H1 (cell line): ENCODE results near the gene SPPL2B. TPM values are rescaled to one million over a fixed set of nuclear protein-coding genes. Genes with fewer than 3 reads are reported as not detected.

Experiments used
- CTCF ChIA-PET: fragments of 300-600 bp; sonication (Branson Sonifier 250); formaldehyde crosslinking; loops from one replicate; lab custom pipeline; 2021; ENCODE audit not compliant: partially characterized antibody; lab: Charles Lee
- POLR2A ChIA-PET: fragments of 300-600 bp; sonication (Branson Sonifier 250); formaldehyde crosslinking; loops from one replicate; lab custom pipeline; 2021; ENCODE audit warnings: inconsistent platforms; ENCODE audit not compliant: partially characterized antibody; lab: Charles Lee
- DNase-seq, 2 experiments: peaks; one replicate each; pipeline versions ENCODE4 v3.0.0 to v3.0.0-alpha.2; 2010 to 2022; ENCODE audit warnings: low spot score in 2 of 2, low read depth in 1 of 2, mixed read lengths in 1 of 2
- FAIRE-seq: peaks from 2 replicates; lab custom pipeline; 2011; peaks lifted over from hg19 to GRCh38; lab: Jason Lieb, UNC
- H2AFZ ChIP-seq: 2 replicates; pipeline ENCODE4 v1.8.1; 2012; ENCODE audit warnings: low read length, inconsistent platforms
- H2AK5ac ChIP-seq: 2 replicates; pipeline ENCODE4 v1.6.1; 2013; ENCODE audit warnings: low read depth, low read length
- H2BK120ac ChIP-seq: replicated peaks from 2 replicates; pipeline ENCODE3; 2013; ENCODE audit warnings: low read depth, low read length, inconsistent platforms
- H2BK12ac ChIP-seq: 2 replicates; pipeline ENCODE4 v1.6.1; 2013; ENCODE audit warnings: low read depth, low read length
- H2BK15ac ChIP-seq: 2 replicates; pipeline ENCODE4 v1.6.1; 2013; ENCODE audit warnings: low read length
- H2BK20ac ChIP-seq: 2 replicates; pipeline ENCODE4 v1.6.1; 2013; ENCODE audit warnings: low read length
- H2BK5ac ChIP-seq: 2 replicates; pipeline ENCODE4 v1.6.1; 2013; ENCODE audit warnings: low read depth, low read length
- H3K14ac ChIP-seq: 2 replicates; pipeline ENCODE4 v1.6.1; 2013; ENCODE audit warnings: inconsistent platforms; ENCODE audit not compliant: insufficient read length
- H3K18ac ChIP-seq: 2 replicates; pipeline ENCODE4 v1.6.1; 2013; ENCODE audit warnings: low read length; ENCODE audit errors: extremely low read depth
- H3K23ac ChIP-seq: 2 replicates; pipeline ENCODE4 v1.6.1; 2013; ENCODE audit warnings: inconsistent platforms; ENCODE audit not compliant: insufficient read length
- H3K23me2 ChIP-seq: 2 replicates; pipeline ENCODE4 v1.6.1; 2013; ENCODE audit warnings: low read depth, low read length
- H3K27ac ChIP-seq: 2 replicates; pipeline ENCODE4 v1.6.1; 2011; ENCODE audit warnings: low read depth, low read length, inconsistent platforms
- H3K27me3 ChIP-seq, 4 experiments: replicated peaks in 1 of 4; 1 replicate in 1 of 4; 2 replicates in 3 of 4; pipeline versions ENCODE4 v1.6.1 to v1.8.1; 2011 to 2013; ENCODE audit warnings: low read length in 3 of 4, mild to moderate bottlenecking in 3 of 4, inconsistent platforms in 2 of 4, mixed read lengths in 2 of 4, moderate library complexity in 1 of 4; ENCODE audit not compliant: control insufficient read depth in 3 of 4, insufficient read depth in 3 of 4; ENCODE audit errors: extremely low read depth in 1 of 4
- H3K36me3 ChIP-seq, 4 experiments: 2 replicates each; pipeline versions ENCODE4 v1.6.1 to v1.8.1; 2011 to 2013; ENCODE audit warnings: mild to moderate bottlenecking in 4 of 4, low read length in 3 of 4, moderate library complexity in 2 of 4, control low read depth in 1 of 4, inconsistent platforms in 1 of 4; ENCODE audit not compliant: insufficient read depth in 4 of 4, control insufficient read depth in 2 of 4
- H3K4ac ChIP-seq: replicated peaks from 2 replicates; pipeline ENCODE3; 2013; ENCODE audit warnings: low read length, low read depth, mixed read lengths, inconsistent platforms; ENCODE audit not compliant: insufficient read length
- H3K4me1 ChIP-seq, 4 experiments: replicated peaks in 1 of 4; 1 replicate in 1 of 4; 2 replicates in 3 of 4; pipeline versions ENCODE4 v1.6.1 to v1.8.1; 2011 to 2013; ENCODE audit warnings: low read length in 3 of 4, inconsistent platforms in 2 of 4, mixed read lengths in 1 of 4; ENCODE audit not compliant: insufficient read depth in 4 of 4, control insufficient read depth in 3 of 4
- H3K4me2 ChIP-seq, 2 experiments: 2 replicates each; pipeline versions ENCODE4 v1.6.1 to v1.8.1; 2011 to 2013; ENCODE audit warnings: low read depth in 2 of 2, low read length in 2 of 2, control low read depth in 1 of 2, inconsistent platforms in 1 of 2, mild to moderate bottlenecking in 1 of 2; ENCODE audit not compliant: insufficient read depth in 1 of 2
- H3K4me3 ChIP-seq, 4 experiments: fragments of 200-600, 300-600 bp in 1 of 4; sonication (generic), shearing (Covaris generic), sonication (Bioruptor Twin) in 1 of 4; 2 replicates each; pipeline versions ENCODE4 v1.5.1 to v1.8.1; 2011 to 2016; ENCODE audit warnings: low read length in 4 of 4, low read depth in 3 of 4, control low read depth in 2 of 4, inconsistent platforms in 2 of 4, mild to moderate bottlenecking in 2 of 4, mixed read lengths in 1 of 4, moderate library complexity in 1 of 4; ENCODE audit not compliant: insufficient read depth in 2 of 4; ENCODE audit errors: extremely low read depth in 1 of 4
- H3K56ac ChIP-seq: replicated peaks from 2 replicates; pipeline ENCODE3; 2013; ENCODE audit warnings: low read depth, mild to moderate bottlenecking, mixed read lengths, low read length, inconsistent platforms; ENCODE audit not compliant: insufficient read length
- H3K79me1 ChIP-seq: 2 replicates; pipeline ENCODE4 v1.6.1; 2013; ENCODE audit warnings: low read depth, low read length, control low read depth
- H3K79me2 ChIP-seq, 2 experiments: 2 replicates each; pipeline versions ENCODE4 v1.6.1 to v1.8.1; 2012 to 2013; ENCODE audit warnings: low read length in 2 of 2, mild to moderate bottlenecking in 2 of 2, inconsistent platforms in 1 of 2; ENCODE audit not compliant: insufficient read depth in 2 of 2, control insufficient read depth in 1 of 2
- H3K9ac ChIP-seq, 4 experiments: replicated peaks in 1 of 4; 1 replicate in 1 of 4; 2 replicates in 3 of 4; pipeline versions ENCODE4 v1.6.1 to v1.8.1; 2011 to 2013; ENCODE audit warnings: low read depth in 3 of 4, low read length in 3 of 4, control low read depth in 2 of 4, mild to moderate bottlenecking in 2 of 4, moderate library complexity in 2 of 4, inconsistent platforms in 1 of 4; ENCODE audit errors: extremely low read depth in 1 of 4
- H3K9me3 ChIP-seq, 2 experiments: 2 replicates each; pipeline versions ENCODE4 v1.6.1 to v1.8.1; 2012 to 2013; ENCODE audit warnings: mild to moderate bottlenecking in 2 of 2, moderate library complexity in 2 of 2, control low read depth in 1 of 2, inconsistent platforms in 1 of 2, low read depth in 1 of 2, low read length in 1 of 2, mixed read lengths in 1 of 2; ENCODE audit not compliant: insufficient read depth in 2 of 2
- H4K20me1 ChIP-seq, 2 experiments: replicated peaks in 1 of 2; 2 replicates each; pipeline versions ENCODE3 to v1.8.1; 2011 to 2013; ENCODE audit warnings: inconsistent platforms in 2 of 2, low read length in 2 of 2, mild to moderate bottlenecking in 1 of 2; ENCODE audit not compliant: insufficient read depth in 2 of 2, control insufficient read depth in 1 of 2
- H4K5ac ChIP-seq: 2 replicates; pipeline ENCODE4 v1.6.1; 2013; ENCODE audit warnings: low read length, low read depth, mixed read lengths, inconsistent platforms; ENCODE audit not compliant: insufficient read length
- H4K8ac ChIP-seq: 2 replicates; pipeline ENCODE4 v1.8.0; 2013; ENCODE audit warnings: mild to moderate bottlenecking, moderate library complexity, low read length, inconsistent platforms; ENCODE audit not compliant: insufficient read depth; ENCODE audit errors: extremely low read depth
- H4K91ac ChIP-seq: replicated peaks from 2 replicates; pipeline ENCODE3; 2013; ENCODE audit warnings: low read length, mixed read lengths, inconsistent platforms; ENCODE audit not compliant: insufficient read length
- CREB1 ChIP-seq: IDR thresholded peaks from 2 replicates; pipeline ENCODE4 v1.6.1; 2012; ENCODE audit warnings: inconsistent platforms
- CTBP2 ChIP-seq: IDR thresholded peaks from 2 replicates; pipeline ENCODE4 v1.7.0; 2011; ENCODE audit warnings: borderline replicate concordance, mild to moderate bottlenecking, moderate library complexity, mixed read lengths, low read length; ENCODE audit not compliant: insufficient read depth, insufficient read length
- EZH2 ChIP-seq: fragments of 200-600 bp; sonication (generic); IDR thresholded peaks from 2 replicates; pipeline ENCODE4 v1.7.1; 2012; ENCODE audit warnings: low read depth, mild to moderate bottlenecking, moderate library complexity, low read length, inconsistent platforms; ENCODE audit not compliant: severe bottlenecking
- GABPA ChIP-seq: IDR thresholded peaks from 2 replicates; pipeline ENCODE4 v1.6.1; 2011; ENCODE audit warnings: mild to moderate bottlenecking, low read length, moderate library complexity, borderline replicate concordance; ENCODE audit not compliant: insufficient read depth
- JUND ChIP-seq: IDR thresholded peaks from 2 replicates; pipeline ENCODE4 v1.6.1; 2011; ENCODE audit warnings: mild to moderate bottlenecking, improper control_type of control experiment, low read length
- KDM1A ChIP-seq: fragments of 200-600, 300-600 bp; sonication (generic); IDR thresholded peaks from 2 replicates; pipeline ENCODE4 v1.7.1; 2016; ENCODE audit warnings: mild to moderate bottlenecking, low read length, borderline replicate concordance
- TCF12 ChIP-seq: IDR thresholded peaks from 2 replicates; pipeline ENCODE4 v1.6.1; 2011; ENCODE audit warnings: low read depth, mild to moderate bottlenecking, low read length
- WGBS, 2 experiments: shearing (Covaris generic) in 1 of 2; methylation state at CpG; one replicate each; pipeline versions ENCODE4 v1.1.6 to v1.1.7; 2013 to 2015; ENCODE audit warnings: low lambda C conversion rate in 2 of 2, mixed read lengths in 2 of 2, inconsistent platforms in 1 of 2, low coverage in 1 of 2, missing lambda C conversion rate in 1 of 2; ENCODE audit not compliant: insufficient replicate concordance in 2 of 2, insufficient coverage in 1 of 2, insufficient read length in 1 of 2; ENCODE audit errors: extremely low coverage in 1 of 2, missing lambda C conversion rate in 1 of 2; 5-methylcytosine and 5-hydroxymethylcytosine counted together
- polyA plus RNA-seq, 7 experiments: library from polyadenylated mRNA; depleted of rRNA in 3 of 7; stranded (reverse) in 5 of 7; unstranded in 2 of 7; fragments of >200 nt in 5 of 7; fragments of 200-250 nt in 2 of 7; gene quantifications; 1 replicate in 5 of 7; 2 replicates in 1 of 7; 4 replicates in 1 of 7; pipeline versions ENCODE4 v1.2.1 to v1.2.3, GENCODE V29; 2011 to 2013; ENCODE audit warnings: missing spikeins in 2 of 7, mixed read lengths in 2 of 7
- total RNA-seq: library from RNA; stranded (reverse); fragmentation: NEBNext Ultra II Directional; extraction: Animal tissue kit (Norgen Biotek cat#: 25700); gene quantifications from 2 replicates; pipeline ENCODE4 v1.2.1, GENCODE V29; 2021

Gene SPPL2B
- total and polyA plus RNA-seq, 2 of the 8 experiments (the other 6 are each of a cell fraction or from before 2014, with no cell fraction given): 34.8 to 55.7 TPM

DNA sequence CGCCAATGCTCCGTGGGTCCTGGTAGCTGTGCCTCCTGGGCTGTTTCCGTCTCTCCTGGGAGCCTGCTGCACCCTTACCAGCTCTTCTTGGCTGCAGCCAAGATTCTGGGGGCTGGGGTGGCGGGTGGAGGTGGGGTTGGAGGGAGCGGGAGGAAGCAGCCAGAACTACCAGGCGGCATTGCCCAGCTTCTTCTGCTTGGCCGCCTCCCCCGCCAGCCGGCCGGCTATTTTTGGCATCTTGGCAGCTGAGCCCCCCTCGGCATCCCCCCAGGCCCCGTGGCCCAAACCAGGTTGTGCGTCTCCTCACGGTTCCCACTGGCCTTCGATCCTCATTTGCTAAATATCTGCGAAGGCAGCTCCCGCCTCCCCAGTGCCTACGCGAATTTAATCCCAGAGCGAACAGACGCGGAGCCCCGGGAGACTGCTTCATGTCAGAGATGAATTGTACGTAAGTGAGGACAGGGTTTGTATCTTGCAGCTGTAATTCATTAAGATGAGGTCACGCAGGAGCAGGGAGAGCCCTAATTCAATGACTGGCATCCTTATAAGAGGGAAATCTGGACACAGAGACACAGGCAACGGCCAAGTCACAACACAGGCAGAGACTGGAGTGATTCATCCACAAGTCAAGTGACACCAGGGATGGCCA, 33.7 kb upstream of the SPPL2B start:
- H2AK5ac ChIP-seq: no peak overlapping the region
- H3K4me1 ChIP-seq: peaks cover 0 to 18% (median 10%) of the 10 kb centered on the region in 4 experiments; a peak in 5 of 7 replicates
- no peak overlapping the region for H4K8ac ChIP-seq
- H3K36me3 ChIP-seq: peaks cover 0 to 6% (median 0%) of the 10 kb centered on the region in 4 experiments; a peak in 1 of 8 replicates
- H3K27me3 ChIP-seq: peaks cover 28 to 36% (median 33%) of the 10 kb centered on the region in 4 experiments
- no peak overlapping the region for H2BK12ac ChIP-seq
- H3K4me2 ChIP-seq: no peak overlapping the region
- no peak overlapping the region for H3K27ac ChIP-seq
- H4K20me1 ChIP-seq: peaks cover 0 to 3% of the 10 kb centered on the region in 2 experiments
- H3K14ac ChIP-seq: no peak overlapping the region
- ChIA-PET POLR2A (interaction anchor here (1.1 to 3.9 kb wide), 12 partner anchors 8 to 181 kb away, joined by 3 to 16 read pairs (median 4); partner anchors contain the start of genes GADD45B, LINGO3 and PEAK3), CTCF (interaction anchor here (1.3 to 3.3 kb wide), 4 partner anchors 19 to 342 kb away, joined by 3 to 23 read pairs (median 12); no protein-coding TSS in a partner anchor)
- H4K91ac ChIP-seq: no peak overlapping the region
- H3K4ac ChIP-seq: no peak overlapping the region
- FAIRE-seq (no peak), DNase-seq (no peak)
- H2BK120ac ChIP-seq: no peak overlapping the region
- 79% methylated on average over 23 of the region's 26 CpGs; no CpG with 5 or more reads in 1 of the 2 experiments for whole genome bisulfite sequencing, 2 experiments
- H3K18ac ChIP-seq: no peak overlapping the region
- H2BK15ac ChIP-seq: no peak overlapping the region
- no peak overlapping the region for H2BK5ac ChIP-seq
- no peak overlapping the region for H3K4me3 ChIP-seq
- H4K5ac ChIP-seq: no peak overlapping the region
- H3K9me3 ChIP-seq: no peaks in the 10 kb centered on the region
- H2BK20ac ChIP-seq: no peak overlapping the region
- no peak overlapping the region for H3K56ac ChIP-seq
- H3K79me1 ChIP-seq: no peaks in the 10 kb centered on the region
- no peak overlapping the region for H2AFZ ChIP-seq
- H3K23me2 ChIP-seq: peaks cover 10% of the 10 kb centered on the region; the same call in 1 of the 2 replicates
- H3K23ac ChIP-seq: no peak overlapping the region
- no peaks in the 10 kb centered on the region for H3K79me2 ChIP-seq
- no peak overlapping the region for H3K9ac ChIP-seq
- TF ChIP-seq CREB1: no peak
- no peak for TF ChIP-seq JUND
- TF ChIP-seq EZH2: no peak
- TF ChIP-seq TCF12: no peak
- no peak for TF ChIP-seq GABPA
- TF ChIP-seq KDM1A: no peak
- TF ChIP-seq CTBP2: no peak
